GM21390 (cell line): ENCODE data around the gene DYRK4.

ENCODE experiments used
- ATAC-seq: cut with Tn5 transposase; IDR thresholded peaks from one replicate; pipeline ENCODE4 v1.9.1; 2021; ENCODE audit not compliant: unreplicated experiment

Gene DYRK4

DNA sequence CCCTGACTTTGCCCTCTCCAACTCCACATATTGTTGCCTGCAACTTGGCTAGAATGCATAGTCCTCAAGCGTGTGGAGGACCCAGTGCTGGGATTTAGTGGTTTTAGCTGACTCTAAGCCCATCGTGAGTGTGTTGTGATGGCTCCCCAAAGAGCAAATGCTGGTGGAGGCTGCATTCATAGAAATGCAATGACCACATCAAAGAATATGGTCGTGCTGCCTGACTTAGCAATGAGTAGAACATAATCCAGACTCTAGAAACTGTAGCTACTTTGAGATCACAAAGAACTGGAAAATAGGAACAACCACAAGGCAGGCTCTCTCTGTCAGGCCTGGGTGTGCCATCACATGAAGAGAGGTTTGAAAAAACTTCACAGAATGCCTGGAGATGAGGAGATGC is 1.3 kb downstream of the DYRK4 start:
- no peak for ATAC-seq

DNA sequence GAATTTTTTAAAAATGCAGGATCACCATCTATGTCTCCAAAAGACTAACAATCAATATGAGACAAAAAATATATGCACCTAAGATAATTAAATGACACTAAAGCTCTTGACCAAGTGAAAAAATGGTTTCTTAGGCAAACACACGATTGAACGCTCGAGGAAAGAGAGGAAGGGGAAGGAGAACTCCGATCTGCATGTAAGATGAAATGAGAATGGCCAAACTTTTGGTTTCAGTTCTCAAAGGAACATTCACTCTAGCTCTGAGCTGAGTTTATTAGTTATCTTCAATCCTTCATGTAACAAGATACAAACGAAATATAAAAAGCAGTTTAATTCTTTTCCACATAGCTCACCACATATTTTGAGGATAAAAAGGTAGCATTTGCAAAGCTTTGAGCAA is 2.8 kb downstream of the DYRK4 start:
- ATAC-seq, result no peak

DNA sequence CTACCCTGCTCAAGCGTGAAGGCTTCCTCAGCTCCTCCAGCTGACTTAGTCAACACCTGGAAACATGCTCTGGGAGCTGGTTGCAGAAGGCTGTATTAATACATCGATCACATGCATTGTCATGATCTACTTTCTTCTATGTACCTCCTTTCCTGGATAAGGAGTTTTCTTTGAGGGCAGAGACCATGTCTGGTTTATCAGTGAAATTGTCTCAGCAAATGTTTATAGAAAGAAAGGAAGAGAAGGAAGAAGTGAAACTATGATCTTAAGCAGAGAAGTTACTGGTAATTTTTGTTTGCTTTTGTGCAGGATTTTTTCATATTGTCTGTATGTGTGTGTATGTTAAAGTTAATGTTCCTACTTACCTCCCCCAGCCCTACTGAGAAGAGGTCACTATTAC is 4.5 kb downstream of the DYRK4 start:
- ATAC-seq, result no peak

DNA sequence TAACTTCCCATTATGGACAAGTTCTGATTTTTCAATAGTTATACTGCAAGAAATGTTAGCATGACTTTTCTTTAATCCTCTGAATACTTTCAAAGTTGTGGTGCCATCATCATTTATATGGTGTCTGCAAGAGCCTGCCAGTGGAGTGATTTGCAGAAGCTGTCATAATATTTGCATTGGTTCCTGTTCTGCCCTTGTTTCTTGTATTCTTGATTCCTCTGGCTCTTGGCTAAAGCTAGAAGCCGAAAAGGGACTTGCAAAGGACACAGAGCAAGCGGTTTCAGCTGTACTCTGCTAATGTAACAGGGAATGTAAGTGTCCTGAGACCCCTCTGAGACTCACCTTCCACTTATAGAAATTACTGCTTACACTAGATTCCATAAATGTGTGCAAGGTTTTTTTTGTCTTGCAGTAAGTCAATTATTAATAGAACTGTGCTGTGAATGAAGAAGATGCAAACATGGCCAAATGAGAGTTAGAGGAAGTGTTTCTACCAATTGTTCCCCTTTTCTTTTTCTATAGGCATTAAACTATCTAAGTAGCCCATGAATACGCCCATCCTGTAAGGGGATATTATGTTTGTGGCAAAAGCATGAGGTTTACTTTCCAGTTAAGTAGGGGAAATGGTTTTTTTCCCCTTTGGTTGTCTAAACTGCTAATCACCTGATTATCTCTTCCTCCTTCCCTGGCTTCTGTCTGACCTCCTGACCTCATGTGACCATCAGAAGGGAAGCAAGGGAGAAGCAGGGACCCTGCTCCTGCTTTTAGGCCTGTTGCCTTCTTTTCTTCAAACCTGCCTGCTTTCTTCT is 5.3 kb downstream of the DYRK4 start:
- ATAC-seq, result peak; percentile 53

DNA sequence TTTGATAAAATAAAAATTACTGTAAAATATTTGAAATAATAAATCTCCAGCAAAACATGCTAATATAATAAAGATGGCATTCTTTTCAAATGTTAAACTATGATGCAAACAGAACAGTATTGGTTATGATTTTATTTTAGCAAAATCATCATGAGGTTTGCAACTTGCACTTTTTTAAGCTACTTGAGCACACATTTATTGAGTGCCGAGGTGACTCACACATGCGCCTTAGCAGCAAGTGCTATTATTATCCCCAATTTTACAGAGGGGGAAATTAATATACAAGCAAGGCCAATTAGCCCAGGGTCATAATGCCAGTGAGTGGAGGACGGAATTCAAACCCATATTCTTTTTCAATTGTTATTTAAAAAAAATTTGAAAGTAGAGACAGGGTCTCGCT is 7.3 kb downstream of the DYRK4 start:
- ATAC-seq, result no peak

DNA sequence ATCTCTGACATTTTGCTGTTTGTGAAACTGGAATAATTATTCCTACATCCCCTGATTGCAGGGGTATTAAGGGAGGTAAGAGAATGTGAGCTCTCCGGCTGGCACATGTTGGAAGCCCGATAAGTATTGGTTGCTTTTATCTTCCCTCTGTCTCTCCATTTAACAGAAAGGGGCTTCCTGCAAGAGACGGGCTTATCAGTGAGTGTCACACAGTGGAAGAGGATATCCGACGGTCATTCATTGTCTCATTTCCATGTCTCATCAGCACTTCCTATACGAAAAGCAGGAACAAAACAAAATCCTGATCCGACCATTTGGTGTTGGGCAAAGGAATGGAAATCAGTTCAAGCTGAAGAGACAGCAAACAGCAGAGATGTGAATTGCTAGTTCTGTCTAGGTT is 10.7 kb downstream of the DYRK4 start:
- ATAC-seq, result no peak

DNA sequence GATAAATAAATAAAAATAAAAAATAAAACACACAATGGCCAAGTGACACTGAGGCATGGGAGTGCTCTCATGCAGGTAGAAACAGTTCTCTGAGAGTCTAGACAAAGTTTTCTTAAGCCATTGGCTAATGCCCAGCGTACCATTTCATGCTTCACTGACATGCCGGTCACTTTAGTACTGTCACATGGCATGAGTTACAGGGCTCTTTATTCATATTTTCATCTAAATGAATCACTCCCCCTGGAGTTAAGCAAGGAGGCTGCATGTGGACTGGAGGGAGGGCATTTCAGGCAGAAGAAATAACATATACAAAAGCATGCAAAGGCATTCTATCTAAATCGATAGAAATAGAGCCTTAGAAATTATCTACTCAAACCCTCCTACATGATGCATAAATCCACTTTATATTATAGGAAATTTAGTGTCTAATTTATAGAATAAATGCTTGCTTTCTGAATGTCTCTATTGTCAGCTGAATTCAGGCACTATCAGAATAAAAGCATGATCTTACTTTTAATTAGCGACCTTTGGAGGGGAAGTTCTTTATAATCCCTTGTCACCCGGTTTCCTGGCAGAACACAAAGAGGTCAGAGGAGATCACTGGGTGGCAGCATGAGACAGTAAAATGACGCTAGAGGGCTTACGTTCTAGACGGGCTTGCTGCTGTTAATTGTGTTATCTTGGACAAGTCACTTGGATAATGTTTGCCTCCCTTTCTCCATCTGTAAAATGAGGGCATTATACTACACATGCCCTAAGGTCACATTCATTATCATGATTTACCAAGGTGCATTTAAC is 17.5 kb downstream of the DYRK4 start:
- no peak for ATAC-seq

DNA sequence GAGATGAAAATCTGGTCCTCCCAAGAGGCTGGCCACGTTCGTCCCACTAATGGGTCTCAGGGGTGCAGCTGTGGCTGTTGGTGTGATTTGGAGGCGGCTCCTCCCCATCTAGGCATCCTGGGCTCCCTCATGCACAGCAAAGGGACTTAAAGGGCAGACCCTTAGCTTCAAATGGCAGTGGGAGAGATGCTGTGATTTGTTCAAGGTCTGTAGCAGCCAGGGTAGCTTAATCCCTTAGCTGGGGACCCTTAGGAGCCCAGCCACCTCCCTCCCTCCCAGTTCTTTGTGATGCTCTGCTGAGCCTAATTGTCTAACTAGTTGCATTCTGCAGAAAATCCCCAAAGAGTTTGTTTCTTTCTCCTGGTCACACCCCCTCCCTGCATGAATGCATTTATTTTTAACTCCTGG is 18.3 kb downstream of the DYRK4 start:
- ATAC-seq, result no peak

DNA sequence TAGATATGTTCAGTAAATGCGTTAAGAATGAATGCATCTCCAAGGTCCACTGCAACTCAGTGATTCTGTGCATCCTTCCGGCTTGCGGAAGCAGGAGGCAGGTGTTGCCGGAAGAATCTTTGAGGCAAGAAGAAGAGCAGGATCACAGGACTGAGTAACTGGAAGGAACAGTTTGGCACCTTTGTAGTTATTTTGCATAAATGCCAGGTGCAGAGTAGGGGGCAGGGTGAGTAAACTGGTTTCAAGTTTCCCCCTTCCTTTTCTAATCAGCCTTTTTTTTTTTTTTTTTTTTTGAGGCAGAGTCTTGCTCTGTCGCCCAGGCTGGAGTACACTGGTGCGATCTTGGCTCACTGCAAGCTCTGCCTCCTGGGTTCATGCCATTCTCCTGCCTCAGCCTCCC is 22.3 kb downstream of the DYRK4 start:
- no peak for ATAC-seq

DNA sequence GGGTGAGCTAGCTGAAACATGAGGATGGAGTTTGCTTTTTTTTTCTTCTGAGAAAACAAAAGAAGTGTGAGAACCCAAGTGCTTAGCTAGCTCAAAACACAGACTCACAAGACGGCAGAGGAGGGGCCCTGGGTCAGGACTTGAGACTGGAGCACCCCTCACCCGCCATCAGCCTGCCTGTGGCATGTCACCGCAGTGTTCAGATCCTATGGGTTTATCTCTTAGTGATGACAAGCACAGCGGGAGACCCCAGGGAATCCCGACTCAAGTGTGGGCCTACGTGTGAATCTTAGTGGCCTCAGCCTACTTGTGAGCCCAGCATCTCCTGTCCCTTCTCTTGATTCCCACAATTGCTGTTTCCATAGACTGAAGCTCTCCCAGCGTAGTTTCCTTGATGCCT is 22.9 kb downstream of the DYRK4 start:
- no peak for ATAC-seq

DNA sequence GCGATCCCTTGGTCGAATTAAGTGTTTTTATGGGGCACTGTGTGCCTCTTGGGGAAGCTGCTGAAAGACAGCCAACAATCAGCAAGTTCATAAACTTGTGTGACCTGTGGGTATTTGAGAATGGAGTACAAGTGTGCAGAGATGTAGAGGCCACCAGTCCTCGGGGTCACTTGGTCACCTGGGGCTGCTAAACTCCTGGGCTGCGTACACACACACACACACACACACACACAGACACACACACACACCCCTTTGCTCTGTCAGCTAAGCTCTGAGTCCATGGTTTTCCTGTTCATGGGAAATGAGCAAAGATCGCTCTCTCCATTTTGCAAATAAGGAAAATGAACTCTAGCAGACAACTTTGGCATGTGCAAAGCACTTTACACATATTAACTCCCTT is 24.5 kb downstream of the DYRK4 start:
- ATAC-seq, result no peak

DNA sequence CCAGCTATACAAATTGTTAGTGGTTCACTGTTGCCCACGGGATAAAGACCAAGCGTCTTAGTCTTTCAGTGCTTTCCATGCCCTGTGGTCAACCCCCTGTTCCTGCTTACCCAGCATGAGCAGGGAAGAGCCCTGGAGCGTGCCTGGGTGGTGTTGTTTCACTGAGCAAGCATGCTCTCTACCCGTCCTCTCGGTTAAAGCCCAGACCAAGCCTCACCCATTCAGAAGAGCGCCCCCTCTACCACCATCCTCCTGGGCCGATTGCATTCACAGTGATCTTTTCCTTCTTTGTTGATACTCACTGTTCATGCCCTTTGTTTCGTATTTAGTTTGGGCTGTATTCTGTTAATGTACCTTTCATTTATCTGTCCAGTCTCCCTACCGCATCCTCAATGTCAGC is 25.1 kb downstream of the DYRK4 start:
- ATAC-seq, result no peak

DNA sequence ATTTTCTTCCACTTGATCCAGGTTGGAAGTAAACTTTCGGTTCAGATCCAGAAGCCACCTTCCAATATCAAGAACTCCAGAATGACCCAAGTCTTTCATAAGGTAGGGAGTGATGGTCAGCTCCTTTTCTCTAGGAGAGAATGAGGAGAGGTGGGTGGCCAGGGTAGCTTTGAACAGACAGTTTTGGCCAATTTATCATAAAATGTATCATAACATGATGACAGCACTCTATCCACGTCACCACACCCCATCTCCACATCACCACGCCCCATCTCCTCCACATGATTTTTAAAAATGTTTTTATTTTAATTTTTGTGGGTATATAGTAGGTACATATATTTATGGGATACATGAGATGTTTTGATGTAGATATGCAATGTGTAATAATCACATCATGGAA is 26.9 kb downstream of the DYRK4 start:
- ATAC-seq, result no peak

DNA sequence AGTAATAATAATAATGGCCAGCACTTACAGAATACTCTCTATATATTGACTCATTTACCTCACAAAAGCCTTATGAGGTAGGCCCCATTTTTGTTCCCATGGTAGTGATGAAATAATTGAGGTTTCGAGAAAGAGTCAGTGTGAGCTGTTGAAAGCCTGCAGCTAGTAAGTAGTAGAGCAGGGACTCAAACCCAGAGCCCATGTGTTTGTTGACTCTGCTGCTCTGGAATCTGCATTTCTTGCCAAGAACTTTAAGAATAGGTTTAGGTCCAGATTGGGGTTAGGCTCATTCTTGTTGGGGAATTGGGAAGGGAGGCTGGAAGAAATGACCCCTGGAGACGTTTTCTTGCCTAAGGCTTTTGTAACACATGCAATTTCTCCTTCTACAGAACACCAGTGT is 27.9 kb downstream of the DYRK4 start:
- ATAC-seq, result no peak

DNA sequence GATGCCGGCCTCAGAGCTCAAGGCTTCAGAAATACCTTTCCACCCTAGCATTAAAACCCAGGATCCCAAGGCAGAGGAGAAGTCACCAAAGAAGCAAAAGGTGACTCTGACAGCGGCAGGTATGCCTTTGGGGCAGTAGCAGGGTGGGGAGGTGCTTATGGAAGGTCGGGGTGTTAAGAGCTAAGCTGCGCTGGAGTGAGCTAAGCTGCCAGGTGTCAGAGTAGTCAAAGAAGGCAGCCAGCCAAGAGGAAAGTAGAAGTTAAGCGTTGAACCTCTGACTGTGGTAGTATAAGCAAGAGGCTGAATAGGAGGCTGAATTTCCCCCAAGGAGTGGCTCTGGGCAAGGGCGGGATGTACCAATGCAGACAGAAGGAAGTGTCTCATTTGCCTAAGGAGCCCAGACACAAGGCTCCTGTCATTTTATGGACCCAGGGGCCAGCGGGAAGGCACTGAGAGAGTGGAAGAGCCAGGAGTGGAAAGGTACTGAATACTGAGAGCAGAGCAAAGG is 29.2 kb downstream of the DYRK4 start:
- no peak for ATAC-seq

DNA sequence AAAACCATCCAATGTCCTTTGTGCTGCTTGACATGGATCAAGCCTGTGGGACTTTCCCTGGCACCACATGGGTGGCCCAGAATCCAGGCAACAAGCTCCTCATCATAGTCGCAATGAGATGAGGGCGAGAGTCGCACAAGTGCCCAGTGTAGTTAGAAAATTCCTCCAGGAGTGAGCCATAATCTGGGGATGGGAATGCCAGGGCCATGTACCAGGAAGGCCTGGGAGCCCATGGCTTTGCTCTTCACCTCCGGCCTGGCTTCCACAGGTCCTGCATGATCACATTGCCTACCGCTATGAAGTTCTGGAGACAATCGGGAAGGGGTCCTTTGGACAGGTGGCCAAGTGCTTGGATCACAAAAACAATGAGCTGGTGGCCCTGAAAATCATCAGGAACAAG is 33.9 kb downstream of the DYRK4 start:
- ATAC-seq, result no peak

DNA sequence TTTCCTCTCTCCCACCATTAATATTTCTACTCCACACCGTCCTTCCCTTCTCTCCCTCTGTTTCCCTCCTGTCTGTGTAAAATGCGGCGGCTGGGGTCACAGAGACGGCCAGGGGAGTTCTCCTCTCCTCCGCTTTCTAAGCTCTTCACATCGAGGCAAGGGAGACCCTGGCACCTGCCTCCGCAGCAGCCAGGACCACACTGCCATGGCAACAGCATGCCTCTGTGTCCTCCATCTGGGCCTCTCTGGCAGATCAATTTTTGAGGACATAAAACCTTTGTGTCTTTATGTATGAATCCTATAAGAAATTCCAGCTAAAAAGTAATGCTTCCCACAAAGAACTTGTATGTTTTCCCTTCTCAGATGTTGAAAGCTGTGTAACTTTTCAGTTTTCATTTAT is 41.4 kb downstream of the DYRK4 start:
- no peak for ATAC-seq

DNA sequence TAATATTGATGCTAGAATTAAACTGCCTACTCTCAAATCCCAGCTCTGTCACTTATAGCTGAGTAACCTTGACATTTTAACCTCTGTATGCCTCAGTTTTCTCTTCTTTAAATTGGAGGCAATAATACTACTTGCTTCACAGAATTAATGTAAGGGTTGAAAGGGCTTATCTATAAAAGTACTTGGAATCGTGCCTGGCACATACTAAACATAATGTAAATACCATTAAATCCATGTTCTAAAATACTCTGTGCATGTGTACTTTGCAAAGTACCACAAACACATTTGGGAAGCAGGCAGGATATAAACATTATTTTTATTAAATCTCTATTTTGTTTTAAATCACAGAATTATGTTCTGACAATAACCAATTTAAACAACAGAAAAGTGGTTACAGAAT is 41.9 kb downstream of the DYRK4 start:
- ATAC-seq, result no peak

DNA sequence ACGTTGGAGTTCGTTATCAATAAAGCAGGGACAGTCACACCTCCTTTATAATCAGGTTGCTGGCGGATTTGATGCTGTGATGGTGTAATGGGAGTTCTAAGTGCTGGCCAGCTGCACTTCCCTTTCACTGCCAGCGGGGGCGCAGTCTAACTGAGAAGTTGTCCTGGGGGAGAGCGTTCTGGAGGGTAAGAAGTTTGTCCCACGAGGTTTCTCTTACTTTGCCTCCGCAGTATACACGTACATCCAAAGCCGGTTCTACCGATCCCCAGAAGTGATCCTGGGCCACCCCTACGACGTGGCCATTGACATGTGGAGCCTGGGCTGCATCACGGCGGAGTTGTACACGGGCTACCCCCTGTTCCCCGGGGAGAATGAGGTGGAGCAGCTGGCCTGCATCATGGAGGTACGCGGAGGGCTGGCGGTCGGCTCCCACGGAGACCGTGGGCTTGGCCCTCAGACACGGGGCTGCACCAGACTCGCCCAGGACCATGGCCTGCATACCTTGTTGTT is 42.7 kb downstream of the DYRK4 start:
- peak; percentile 96 for ATAC-seq

DNA sequence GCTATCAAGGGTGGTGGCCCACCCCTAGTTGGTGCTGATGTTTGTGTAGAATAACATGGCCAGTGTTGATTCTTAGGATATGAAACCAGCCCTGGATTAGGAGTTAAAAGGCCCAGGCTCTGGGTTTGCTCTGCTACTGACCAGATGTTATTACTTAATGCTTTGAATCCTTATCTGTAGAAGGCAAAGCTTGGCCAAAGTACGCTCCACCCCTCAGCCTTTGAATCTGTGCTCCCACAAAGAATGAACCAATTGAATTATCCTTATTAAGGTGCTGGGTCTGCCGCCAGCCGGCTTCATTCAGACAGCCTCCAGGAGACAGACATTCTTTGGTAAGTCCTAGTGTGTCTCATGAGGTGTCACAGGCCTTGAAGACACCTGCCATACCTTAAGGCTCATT is 45.0 kb downstream of the DYRK4 start:
- no peak for ATAC-seq

DNA sequence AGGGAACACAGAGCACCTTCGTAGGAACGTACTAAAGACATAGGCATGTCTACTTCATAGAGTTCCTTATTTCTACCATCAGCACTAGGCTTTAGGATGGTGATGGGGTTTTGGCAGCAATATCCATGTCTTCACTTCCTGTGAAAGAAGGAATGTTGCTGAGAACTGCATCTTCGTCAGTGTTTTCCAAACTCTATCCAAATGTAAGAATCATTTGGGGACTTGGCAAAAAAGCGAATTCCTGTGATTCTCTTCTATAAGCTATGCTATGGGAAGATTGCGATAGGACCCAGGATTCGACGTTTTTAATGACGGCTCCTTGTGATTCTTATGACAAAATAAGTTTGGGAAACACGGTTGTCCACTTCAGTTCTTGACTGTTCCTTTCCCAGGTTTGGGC is 47.1 kb downstream of the DYRK4 start:
- ATAC-seq, result no peak

DNA sequence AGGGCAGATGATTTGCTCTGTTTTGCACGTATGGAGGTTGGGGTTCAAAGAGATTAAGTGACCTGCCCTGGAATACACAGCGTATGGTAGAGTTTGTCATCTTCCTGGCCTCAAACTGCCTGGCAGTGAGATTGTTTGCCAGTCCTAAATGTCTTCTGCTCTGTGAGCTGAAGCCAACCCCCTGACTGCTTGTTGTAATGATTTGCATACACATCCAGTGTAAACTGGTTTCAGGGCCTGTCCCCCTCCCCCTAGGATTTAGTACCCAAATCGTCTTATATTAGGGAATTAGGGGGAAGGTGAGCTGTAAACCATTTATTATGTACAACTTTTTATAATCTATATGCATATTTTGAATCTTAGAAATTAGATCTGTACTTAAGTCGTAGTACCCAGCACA is 48.5 kb downstream of the DYRK4 start:
- no peak for ATAC-seq
